HL-60/S4 (cell line): ENCODE results near the gene MAPKAP1.

ENCODE experiments used
- in situ Hi-C: fragments of 300-500 bp; cut with MboI; formaldehyde crosslinking; loops from 2 replicates; pipeline ENCODE4 v1.14.3; 2022; ENCODE audit warnings: low sequenced_read_pairs

The MAPKAP1 gene

DNA sequence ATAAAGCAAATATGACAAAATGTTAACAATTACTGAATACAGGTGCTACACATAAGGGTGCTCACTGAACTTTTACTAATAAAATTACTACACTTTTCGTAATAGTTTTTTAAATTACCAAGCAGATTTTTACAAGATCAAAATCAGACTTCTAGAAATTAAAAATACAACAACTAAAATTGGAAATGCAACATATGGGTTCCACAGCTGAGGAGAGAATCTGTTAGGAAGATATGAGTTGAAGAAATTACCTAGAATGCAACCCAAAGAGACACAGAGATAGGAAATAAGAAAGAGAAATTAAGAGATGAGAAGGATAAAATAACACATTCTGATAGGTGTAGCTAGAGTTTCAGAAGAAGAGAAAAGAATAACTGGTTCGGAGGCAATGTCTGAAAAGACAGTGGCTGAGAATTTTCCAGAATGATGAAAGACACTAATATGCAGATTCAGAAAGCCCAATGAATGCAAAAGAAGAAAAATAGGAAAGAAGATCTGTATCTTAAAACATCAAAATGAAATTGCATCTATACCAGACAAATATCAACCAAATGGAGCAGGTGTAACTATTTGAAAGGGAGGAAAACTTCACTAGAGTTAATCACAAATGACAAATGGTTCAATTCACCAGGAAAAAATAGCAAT is 95.8 kb downstream of the MAPKAP1 start:
- in situ Hi-C loops, result loop anchor here (25.0 kb wide), 1 partner anchor 199 kb away; no protein-coding TSS in a partner anchor

GRCh38 chr9:125609744-125610143 is 97.3 kb downstream of the MAPKAP1 start:
- in situ Hi-C loops, result loop anchor here (25.0 kb wide), 1 partner anchor 197 kb away; no protein-coding TSS in a partner anchor

GRCh38 chr9:125608489-125609224 is 98.4 kb downstream of the MAPKAP1 start:
- in situ Hi-C loops, result loop anchor here (25.0 kb wide), 1 partner anchor 196 kb away; no protein-coding TSS in a partner anchor

- in situ Hi-C loops, result loop anchor here (25.0 kb wide), 1 partner anchor 192 kb away; no protein-coding TSS in a partner anchor
These were observed 102.8 kb downstream of the MAPKAP1 start for GRCh38 chr9:125604196-125604595.

- in situ Hi-C loops, result loop anchor here (25.0 kb wide), 1 partner anchor 191 kb away; no protein-coding TSS in a partner anchor
These were observed 103.5 kb downstream of the MAPKAP1 start for GRCh38 chr9:125603478-125604021.

GRCh38 chr9:125601961-125602360 is 105.0 kb downstream of the MAPKAP1 start:
- in situ Hi-C loops, result loop anchor here (25.0 kb wide), 1 partner anchor 190 kb away; no protein-coding TSS in a partner anchor

- in situ Hi-C loops, result loop anchor here (25.0 kb wide), 1 partner anchor 188 kb away; no protein-coding TSS in a partner anchor
These were observed 106.8 kb downstream of the MAPKAP1 start for GRCh38 chr9:125600194-125600593.

GRCh38 chr9:125594223-125594610 is 112.8 kb downstream of the MAPKAP1 start:
- in situ Hi-C loops, result no loop called here

GRCh38 chr9:125593581-125594222 is 113.3 kb downstream of the MAPKAP1 start:
- in situ Hi-C loops, result no loop called here

- in situ Hi-C loops, result no loop called here
These were observed 115.1 kb downstream of the MAPKAP1 start for GRCh38 chr9:125591888-125592287.

GRCh38 chr9:125591245-125591644 is 115.8 kb downstream of the MAPKAP1 start:
- in situ Hi-C loops, result no loop called here

DNA sequence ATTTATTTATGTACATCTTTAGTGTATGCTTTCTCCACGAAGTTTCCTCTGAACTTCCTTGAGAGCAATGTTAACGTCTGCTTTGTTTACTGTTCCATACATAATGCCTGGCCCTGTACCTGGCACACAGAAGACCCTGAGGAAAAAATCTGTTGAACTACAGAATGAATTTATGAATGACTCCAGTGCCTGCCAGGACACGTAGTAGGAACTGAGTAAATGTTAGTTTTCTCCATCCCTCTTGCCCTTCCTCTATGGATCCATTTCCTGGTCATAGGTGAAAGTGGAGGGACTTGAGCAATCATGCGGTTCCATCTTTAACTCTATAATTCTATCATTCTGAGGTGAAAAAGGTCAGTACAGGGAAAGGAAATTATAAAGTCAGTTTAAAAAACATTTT is 117.7 kb downstream of the MAPKAP1 start:
- in situ Hi-C loops, result no loop called here

DNA sequence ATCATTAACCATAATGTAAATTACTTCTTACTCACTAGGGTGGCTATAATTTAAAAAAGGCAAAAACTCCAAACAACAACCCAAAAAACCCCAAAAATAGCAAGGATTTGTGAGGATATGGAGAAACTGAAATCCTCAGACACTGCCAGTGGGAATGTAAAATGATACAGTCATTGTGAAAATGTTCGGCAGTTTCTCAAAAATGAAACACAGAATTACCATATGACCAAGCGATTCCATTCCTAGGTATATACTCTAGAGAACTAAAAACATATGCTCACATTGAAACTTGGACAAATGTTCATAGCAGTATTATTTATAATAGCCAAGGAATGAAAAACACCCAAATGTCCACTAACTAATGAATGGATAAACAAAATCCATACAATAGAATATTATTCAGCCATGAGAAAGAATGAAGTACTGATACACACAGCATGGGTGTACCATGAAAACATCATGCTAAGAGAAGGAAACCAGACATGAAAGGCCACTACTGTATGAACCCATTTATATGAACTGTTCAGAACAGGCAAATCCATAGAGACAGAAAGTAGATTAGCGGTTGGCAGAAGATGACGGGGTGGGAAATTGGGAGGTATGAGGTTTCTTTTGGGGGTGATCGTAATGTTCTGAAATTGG is 119.1 kb downstream of the MAPKAP1 start:
- in situ Hi-C loops, result no loop called here

GRCh38 chr9:125586172-125586511 is 120.9 kb downstream of the MAPKAP1 start:
- in situ Hi-C loops, result no loop called here

DNA sequence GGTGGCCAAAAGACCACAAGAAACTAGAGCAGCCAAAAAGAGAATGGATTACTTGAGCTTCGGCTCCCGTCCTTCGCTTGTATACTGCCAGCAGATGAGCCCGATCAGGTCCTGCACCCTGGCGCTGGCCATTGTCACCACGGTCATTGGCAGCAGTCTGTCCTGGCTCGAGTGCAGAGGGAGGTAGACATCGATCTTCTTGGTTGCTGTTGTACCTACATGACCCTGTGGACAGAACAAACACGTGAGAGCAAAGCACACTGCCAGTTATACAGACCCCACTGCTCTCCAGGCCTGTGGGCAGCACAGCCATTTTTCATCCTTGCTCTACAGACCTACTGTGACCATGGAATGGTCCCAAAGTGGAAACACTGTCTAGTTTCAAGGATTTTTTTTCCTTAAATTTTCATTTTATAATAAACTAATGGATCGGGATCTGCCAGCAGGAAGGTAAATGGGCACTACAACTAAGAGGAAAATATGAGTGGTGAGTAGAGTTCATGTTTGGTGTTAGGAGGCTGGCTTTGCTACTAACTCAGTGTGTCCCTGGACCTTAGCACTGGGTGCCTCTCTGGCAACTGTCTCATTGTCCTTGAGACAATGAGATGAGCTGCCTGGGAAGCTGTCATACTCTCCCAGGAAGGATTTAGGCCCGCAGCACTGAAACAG is 121.4 kb downstream of the MAPKAP1 start:
- in situ Hi-C loops, result no loop called here

GRCh38 chr9:125580701-125581286 is 126.2 kb downstream of the MAPKAP1 start:
- in situ Hi-C loops, result no loop called here

GRCh38 chr9:125579030-125579932 is 127.7 kb downstream of the MAPKAP1 start:
- in situ Hi-C loops, result no loop called here

GRCh38 chr9:125574126-125574877 is 132.7 kb downstream of the MAPKAP1 start:
- in situ Hi-C loops, result loop anchor here (25.0 kb wide), 2 partner anchors 663 to 913 kb away; no protein-coding TSS in a partner anchor
